ENCODE results near the gene KIF3B.

DNA sequence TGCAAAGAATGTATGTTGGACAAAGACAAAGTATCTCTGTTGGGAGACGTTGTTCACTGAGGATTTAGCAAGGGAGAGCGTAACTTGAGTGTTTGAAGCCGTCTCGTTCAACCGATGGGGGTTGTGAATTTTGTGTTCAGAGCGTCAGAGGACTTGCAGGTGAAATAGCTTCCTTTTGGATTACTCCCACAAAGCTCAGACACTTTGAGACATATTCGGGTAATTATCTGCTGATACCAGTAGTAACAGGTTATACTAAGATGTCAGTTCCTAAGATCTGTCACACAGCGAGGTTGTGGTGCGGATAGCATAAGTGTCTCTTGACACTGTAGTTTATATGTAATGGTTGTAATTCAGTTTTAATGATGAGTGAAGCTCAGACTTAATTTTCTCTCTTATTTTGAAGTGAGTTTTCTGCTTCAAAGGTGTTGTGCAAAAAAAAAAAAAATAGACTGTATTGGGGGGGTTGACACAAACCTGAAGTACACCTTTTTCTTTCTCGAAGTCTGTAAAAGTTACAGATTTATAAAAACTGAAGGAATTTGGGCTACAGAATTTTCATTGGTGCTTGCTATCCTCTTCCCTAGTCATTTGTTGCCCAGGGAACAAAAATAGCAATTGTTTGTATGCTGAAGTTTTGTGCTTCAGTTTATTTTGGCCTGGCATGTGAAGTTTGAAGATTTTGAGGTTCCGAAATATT, 82.3 kb downstream of the KIF3B start:
- TF ChIP-seq POLR2A (IDR thresholded peaks at IDR 0.05; ENCODE audit: insufficient read depth in 1 of 2, low read depth in 2 of 2, low read length in 2 of 2), result no peak
- TF ChIP-seq, protein P1, sequence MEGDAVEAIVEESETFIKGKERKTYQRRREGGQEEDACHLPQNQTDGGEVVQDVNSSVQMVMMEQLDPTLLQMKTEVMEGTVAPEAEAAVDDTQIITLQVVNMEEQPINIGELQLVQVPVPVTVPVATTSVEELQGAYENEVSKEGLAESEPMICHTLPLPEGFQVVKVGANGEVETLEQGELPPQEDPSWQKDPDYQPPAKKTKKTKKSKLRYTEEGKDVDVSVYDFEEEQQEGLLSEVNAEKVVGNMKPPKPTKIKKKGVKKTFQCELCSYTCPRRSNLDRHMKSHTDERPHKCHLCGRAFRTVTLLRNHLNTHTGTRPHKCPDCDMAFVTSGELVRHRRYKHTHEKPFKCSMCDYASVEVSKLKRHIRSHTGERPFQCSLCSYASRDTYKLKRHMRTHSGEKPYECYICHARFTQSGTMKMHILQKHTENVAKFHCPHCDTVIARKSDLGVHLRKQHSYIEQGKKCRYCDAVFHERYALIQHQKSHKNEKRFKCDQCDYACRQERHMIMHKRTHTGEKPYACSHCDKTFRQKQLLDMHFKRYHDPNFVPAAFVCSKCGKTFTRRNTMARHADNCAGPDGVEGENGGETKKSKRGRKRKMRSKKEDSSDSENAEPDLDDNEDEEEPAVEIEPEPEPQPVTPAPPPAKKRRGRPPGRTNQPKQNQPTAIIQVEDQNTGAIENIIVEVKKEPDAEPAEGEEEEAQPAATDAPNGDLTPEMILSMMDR (CRISPR knock-in tag; IDR thresholded peaks at IDR 0.05), result no peak
- TF ChIP-seq, protein P2, sequence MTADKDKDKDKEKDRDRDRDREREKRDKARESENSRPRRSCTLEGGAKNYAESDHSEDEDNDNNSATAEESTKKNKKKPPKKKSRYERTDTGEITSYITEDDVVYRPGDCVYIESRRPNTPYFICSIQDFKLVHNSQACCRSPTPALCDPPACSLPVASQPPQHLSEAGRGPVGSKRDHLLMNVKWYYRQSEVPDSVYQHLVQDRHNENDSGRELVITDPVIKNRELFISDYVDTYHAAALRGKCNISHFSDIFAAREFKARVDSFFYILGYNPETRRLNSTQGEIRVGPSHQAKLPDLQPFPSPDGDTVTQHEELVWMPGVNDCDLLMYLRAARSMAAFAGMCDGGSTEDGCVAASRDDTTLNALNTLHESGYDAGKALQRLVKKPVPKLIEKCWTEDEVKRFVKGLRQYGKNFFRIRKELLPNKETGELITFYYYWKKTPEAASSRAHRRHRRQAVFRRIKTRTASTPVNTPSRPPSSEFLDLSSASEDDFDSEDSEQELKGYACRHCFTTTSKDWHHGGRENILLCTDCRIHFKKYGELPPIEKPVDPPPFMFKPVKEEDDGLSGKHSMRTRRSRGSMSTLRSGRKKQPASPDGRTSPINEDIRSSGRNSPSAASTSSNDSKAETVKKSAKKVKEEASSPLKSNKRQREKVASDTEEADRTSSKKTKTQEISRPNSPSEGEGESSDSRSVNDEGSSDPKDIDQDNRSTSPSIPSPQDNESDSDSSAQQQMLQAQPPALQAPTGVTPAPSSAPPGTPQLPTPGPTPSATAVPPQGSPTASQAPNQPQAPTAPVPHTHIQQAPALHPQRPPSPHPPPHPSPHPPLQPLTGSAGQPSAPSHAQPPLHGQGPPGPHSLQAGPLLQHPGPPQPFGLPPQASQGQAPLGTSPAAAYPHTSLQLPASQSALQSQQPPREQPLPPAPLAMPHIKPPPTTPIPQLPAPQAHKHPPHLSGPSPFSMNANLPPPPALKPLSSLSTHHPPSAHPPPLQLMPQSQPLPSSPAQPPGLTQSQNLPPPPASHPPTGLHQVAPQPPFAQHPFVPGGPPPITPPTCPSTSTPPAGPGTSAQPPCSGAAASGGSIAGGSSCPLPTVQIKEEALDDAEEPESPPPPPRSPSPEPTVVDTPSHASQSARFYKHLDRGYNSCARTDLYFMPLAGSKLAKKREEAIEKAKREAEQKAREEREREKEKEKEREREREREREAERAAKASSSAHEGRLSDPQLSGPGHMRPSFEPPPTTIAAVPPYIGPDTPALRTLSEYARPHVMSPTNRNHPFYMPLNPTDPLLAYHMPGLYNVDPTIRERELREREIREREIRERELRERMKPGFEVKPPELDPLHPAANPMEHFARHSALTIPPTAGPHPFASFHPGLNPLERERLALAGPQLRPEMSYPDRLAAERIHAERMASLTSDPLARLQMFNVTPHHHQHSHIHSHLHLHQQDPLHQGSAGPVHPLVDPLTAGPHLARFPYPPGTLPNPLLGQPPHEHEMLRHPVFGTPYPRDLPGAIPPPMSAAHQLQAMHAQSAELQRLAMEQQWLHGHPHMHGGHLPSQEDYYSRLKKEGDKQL (CRISPR knock-in tag; IDR thresholded peaks at IDR 0.05; ENCODE audit: low read depth), result no peak
- TF ChIP-seq CEBPB (IDR thresholded peaks at IDR 0.05; ENCODE audit: borderline replicate concordance, low read depth, low read length), result no peak
- TF ChIP-seq SMAD1 (CRISPR knock-in tag; IDR thresholded peaks at IDR 0.05; ENCODE audit: borderline replicate concordance, low read depth), result no peak
- no peak for TF ChIP-seq ESRRA (CRISPR knock-in tag; IDR thresholded peaks at IDR 0.05; ENCODE audit: low read depth)
- no peak for TF ChIP-seq SP5 (CRISPR knock-in tag; IDR thresholded peaks at IDR 0.05; ENCODE audit: borderline replicate concordance, low read depth)
- no peak for TF ChIP-seq TP53 (CRISPR knock-in tag; conservative IDR thresholded peaks at IDR 0.05)
- no peak for TF ChIP-seq POLR2AphosphoS2 (IDR thresholded peaks at IDR 0.05; ENCODE audit: low read depth, low read length)
- TF ChIP-seq ATF7 (IDR thresholded peaks at IDR 0.05), result no peak
- TF ChIP-seq ATF7 (CRISPR knock-in tag; IDR thresholded peaks at IDR 0.05), result no peak
- TF ChIP-seq, protein P3, sequence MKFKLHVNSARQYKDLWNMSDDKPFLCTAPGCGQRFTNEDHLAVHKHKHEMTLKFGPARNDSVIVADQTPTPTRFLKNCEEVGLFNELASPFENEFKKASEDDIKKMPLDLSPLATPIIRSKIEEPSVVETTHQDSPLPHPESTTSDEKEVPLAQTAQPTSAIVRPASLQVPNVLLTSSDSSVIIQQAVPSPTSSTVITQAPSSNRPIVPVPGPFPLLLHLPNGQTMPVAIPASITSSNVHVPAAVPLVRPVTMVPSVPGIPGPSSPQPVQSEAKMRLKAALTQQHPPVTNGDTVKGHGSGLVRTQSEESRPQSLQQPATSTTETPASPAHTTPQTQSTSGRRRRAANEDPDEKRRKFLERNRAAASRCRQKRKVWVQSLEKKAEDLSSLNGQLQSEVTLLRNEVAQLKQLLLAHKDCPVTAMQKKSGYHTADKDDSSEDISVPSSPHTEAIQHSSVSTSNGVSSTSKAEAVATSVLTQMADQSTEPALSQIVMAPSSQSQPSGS (CRISPR knock-in tag; IDR thresholded peaks at IDR 0.05), result no peak
- no peak for TF ChIP-seq EP300 (IDR thresholded peaks at IDR 0.05; ENCODE audit: low read depth in 2 of 2, low read length in 2 of 2)
- TF ChIP-seq EP300 (CRISPR knock-in tag; IDR thresholded peaks at IDR 0.05; ENCODE audit: borderline replicate concordance), result no peak
- TF ChIP-seq, protein P4, sequence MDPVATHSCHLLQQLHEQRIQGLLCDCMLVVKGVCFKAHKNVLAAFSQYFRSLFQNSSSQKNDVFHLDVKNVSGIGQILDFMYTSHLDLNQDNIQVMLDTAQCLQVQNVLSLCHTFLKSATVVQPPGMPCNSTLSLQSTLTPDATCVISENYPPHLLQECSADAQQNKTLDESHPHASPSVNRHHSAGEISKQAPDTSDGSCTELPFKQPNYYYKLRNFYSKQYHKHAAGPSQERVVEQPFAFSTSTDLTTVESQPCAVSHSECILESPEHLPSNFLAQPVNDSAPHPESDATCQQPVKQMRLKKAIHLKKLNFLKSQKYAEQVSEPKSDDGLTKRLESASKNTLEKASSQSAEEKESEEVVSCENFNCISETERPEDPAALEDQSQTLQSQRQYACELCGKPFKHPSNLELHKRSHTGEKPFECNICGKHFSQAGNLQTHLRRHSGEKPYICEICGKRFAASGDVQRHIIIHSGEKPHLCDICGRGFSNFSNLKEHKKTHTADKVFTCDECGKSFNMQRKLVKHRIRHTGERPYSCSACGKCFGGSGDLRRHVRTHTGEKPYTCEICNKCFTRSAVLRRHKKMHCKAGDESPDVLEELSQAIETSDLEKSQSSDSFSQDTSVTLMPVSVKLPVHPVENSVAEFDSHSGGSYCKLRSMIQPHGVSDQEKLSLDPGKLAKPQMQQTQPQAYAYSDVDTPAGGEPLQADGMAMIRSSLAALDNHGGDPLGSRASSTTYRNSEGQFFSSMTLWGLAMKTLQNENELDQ (CRISPR knock-in tag; IDR thresholded peaks at IDR 0.05; ENCODE audit: borderline replicate concordance), result no peak
- no peak for TF ChIP-seq NFE2L1 (CRISPR knock-in tag; IDR thresholded peaks at IDR 0.05; ENCODE audit: borderline replicate concordance)
